ENCODE data around the gene ELMOD1.

The ELMOD1 gene

DNA sequence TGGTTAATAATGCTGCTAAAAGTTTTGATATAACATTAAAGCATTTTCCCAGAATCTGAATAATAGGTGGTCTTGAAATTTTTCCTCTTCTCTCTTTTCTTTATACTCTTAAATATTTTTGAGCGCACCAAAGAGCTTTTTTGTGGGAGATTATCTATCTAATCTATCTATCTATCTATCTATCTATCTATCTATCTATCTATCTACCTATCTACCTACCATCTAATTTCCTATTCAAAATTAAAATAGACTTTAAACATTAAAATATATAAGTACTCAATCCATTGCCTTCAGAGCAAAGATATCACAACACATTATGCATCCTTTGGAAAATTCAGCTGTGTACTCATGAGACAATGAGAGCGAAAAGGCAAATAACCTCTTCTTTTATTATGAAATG, 55.8 kb downstream of the ELMOD1 start:
- DNase-seq (ENCODE audit: low read depth): no peak

DNA sequence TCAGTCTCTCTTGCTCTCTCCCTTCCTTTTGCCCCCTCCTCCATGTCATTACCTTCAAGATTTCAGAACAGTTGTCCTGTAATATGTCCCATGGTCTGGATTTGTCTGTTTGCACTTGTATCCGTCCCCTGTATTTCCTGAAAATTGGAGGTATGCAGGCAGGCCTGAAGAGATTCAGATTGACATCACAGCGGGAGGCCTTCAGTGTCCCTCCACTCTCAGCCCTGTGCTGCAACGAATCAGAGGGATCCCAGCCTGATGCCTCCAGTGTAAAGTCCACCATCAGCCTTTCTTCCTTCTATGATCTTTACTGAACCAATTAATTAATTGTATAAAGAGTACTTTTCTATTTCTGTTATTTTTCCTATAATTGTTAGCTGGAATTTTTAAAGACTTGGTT, 57.3 kb downstream of the ELMOD1 start:
- no peak for DNase-seq (ENCODE audit: low read depth)

DNA sequence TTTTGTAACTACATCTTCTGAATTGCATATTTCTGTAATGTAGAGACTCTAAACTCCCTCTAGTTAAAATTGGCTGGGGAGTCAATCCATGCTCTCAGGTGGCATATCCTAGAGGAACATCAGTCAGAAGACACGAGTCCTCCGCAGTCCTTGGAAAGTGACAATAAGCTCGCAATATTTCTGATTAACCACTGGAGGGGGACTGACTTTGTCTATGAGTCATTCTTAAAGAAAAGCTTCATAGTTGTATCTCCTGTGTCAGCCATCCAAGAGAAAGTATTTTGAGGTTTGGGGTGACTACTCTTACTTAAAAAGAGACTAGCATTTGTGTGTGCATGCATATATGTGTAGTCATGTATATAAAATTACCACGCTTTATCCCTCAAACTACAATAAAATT, 60.7 kb downstream of the ELMOD1 start:
- DNase-seq (ENCODE audit: low read depth): no peak

DNA sequence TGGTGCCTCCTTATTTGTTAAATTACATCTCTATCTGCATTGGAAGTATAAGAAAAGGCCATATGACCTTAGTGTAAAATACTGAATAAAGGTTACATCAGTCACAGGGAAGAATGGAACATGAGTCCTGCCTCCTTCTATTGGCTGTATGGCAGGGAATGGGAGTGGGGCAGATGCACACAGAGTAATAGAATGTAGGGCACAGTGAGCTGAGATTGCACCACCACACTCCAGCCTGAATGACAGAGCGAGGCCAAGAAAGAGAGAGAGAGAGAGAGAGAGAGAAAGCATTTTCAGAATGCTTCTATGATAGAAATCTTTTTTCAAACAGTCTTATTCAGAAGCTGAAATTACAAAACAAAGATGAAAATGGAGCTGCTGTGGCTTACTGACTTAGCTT, 62.1 kb downstream of the ELMOD1 start:
- no peak for DNase-seq (ENCODE audit: low read depth)

DNA sequence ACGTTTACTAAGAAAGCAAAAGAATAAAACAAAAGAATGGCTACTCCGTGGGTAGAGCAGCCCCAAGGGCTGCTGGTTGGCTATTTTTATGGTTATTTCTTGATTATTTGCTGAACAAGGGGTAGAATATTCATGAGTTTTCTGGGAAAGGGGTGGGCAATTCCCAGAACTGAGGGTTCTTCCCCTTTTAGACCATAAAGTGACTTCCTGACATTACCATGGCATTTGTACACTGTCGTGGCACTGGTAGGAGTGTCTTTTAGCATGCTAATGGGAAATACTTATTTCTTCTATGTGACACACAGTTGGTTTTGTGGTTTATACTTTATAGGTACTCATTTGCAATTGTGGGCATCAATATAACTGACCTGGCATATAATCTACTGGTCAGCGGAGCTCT, 64.7 kb downstream of the ELMOD1 start:
- no peak for DNase-seq (ENCODE audit: low read depth)

DNA sequence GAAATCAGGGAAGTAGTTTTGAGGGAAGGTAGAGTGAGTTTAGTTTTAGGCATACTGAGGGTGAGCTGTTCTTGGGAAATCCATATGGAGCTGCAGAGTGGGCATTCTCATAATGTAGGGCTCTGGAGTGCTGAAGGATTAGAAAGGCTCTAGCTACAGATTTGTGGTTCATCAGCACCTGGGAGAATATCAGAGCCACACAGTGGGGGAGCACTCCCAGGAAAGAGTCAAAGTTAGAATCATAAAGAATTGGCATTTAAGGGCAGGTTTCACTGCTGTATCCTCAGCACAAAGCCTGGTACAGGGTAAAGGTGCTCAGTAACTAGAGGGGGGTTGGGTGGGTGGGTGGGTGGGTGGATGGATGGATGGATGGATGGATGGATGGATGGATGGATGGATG, 68.4 kb downstream of the ELMOD1 start:
- no peak for DNase-seq (ENCODE audit: low read depth)

DNA sequence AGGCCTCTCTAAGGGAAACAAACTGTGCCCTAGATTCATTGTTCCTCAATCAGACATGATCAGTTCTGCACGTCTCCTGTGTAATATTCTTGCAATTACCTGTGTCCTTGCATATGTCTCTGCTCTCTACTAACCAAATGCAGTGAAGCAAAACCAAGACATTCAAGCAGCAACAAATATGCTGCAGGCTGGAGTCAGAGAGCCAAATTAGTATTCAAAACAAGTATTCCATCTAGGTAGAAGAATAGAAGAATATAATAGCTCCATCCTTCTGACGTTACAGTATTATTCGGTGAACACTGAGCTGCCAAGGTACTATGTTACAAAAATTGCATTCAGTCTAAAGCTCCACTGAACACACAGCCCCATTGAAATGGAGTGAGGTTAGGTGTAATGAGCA, 69.1 kb downstream of the ELMOD1 start:
- DNase-seq (ENCODE audit: low read depth): no peak

DNA sequence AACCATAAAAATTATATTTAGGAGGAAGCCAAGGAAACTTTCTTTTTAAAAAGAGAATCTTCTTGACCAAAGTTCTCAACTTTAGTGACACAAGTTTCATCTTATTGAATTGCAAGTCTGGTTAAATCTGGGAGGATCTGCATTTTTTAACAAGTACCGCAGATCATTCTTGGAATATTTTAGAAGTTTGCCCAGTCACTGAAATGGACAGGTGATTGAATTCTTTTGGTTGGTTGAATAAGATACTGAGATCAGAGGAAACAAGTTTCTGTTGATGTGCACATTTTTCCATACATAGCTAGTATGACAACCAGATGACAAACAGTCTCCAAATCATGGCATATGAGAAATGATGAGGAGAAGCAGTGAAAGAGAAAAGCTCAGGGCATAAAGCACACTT, 70.7 kb downstream of the ELMOD1 start:
- no peak for DNase-seq (ENCODE audit: low read depth)

DNA sequence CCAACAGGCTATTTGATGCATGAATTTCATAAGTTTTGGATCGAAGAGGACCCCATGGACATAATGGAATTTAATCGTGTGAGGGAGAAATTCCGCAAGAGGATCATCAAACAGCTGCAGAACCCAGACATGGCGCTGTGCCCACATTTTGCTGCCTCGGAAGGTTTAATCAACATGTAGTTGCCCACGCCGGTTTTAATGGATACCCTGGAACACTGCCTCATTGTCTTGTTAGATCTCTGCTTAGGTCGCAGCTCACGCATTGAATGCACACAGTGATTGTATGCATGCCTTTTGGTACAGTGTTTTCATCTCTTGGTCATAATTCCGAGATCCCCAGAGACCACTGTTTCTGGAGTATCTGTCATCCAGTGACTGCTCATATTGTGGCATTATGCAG, 74.1 kb downstream of the ELMOD1 start:
- DNase-seq (ENCODE audit: low read depth): no peak

DNA sequence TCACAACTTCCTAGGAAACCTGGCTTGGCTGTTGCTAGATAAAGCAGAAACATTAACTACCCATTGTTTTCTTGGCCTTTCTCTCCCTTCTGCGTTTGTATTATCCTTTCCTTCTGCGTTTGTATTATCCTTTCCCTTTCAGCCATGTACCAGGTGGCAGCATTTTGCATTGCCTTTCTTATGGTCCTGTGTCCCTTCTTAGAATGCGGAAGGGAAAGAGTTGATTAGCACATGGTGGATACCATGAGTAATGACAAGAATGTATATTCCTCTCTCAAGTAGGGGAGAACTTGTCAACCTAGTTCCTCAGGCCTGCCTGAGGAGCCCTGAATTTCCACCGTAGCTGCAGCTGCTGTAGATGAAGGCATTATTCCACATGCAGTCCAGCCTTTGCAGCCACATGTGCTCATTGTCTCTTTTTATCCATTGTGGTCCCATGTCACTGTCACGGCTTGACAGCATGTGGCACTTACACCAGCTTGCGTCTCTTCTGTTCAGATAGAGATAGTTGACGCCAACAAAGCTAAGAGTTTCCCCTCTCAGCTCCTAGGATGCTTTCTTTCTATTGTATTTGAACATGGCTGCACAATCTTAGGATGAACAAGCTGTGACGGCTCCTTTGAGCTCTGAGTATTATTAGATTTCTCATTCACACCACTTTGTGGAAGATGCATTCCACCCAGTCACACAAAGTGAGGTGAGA, 76.1 kb downstream of the ELMOD1 start:
- DNase-seq (ENCODE audit: low read depth): no peak

DNA sequence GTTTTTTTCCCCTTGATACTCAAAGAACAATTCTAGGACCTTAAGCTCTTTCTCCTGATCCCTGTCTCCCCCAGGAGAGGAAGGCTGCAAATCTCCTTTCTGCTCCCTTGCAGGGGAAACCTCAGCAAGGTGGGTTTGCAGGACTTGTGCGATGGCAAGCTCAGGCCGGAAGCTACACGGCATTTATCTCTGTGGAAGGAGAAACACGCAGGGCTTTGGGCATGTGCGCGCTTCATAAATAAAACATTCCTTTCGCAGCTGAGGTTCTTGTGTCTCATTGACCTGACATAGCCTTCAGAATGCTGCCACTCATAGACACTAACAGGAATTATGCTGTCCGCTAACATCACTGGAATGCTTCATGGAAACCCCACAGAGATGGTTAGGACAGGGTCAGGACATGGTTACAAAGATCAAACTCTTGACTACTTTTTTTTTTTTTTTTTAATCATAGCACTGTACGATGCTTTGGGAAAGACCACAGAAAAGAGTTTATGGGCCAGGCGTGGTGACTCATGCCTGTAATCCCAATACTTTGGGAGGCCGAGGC, 78.3 kb downstream of the ELMOD1 start:
- no peak for DNase-seq (ENCODE audit: low read depth)

DNA sequence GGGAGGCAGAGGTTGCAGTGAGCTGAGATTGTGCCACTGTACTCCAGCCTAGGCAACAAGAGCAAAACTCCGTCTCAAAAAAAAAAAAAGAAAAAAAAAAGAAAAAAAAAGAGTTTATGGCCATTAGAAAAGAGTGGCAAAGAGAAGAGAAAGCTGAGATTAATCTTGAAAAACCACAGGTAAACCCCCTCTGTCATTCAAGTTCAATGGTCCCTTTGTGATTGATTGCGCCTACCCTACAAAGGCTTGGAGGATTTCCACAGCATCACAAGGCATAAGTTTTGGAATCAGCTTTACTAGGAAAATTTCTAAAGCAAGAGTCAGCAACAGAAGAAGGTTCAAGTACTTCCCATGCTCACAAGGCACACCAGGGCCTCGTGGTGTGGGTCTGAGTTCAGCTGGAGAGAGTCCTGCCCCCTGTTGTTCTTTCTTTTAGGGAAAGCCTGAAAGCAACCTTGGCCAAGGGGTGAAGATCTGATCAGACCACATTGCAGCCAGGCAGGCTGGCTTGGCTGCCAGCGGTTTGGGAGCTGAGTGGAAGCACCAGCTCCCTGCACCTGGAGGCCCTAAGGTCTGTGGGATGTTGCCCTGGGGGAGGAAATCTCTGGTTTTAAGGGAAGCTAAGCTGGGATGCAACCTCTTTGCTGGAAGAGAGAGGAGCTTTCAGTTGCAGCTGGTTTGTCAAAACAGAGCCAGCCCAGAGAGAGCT, 79.1 kb downstream of the ELMOD1 start:
- no peak for DNase-seq (ENCODE audit: low read depth)

DNA sequence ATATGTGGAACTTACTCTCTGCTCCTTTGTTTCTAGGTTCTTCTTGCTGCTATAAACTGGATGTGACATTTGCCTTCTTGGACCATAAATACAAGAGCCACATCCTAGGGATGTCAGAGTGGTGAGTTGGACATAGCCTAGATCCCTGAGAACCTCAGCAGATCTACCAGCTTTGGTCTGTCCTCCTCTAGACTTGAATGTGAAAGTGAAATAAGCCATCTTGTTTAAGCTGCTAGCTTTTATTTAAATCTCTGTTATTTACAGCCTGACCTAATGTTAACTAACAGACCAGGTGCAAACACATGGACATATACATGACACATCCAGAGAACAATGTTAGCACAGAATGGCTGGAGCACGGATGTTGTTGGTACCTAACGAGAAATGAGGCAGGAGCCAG, 85.0 kb downstream of the ELMOD1 start:
- DNase-seq (ENCODE audit: low read depth): no peak

DNA sequence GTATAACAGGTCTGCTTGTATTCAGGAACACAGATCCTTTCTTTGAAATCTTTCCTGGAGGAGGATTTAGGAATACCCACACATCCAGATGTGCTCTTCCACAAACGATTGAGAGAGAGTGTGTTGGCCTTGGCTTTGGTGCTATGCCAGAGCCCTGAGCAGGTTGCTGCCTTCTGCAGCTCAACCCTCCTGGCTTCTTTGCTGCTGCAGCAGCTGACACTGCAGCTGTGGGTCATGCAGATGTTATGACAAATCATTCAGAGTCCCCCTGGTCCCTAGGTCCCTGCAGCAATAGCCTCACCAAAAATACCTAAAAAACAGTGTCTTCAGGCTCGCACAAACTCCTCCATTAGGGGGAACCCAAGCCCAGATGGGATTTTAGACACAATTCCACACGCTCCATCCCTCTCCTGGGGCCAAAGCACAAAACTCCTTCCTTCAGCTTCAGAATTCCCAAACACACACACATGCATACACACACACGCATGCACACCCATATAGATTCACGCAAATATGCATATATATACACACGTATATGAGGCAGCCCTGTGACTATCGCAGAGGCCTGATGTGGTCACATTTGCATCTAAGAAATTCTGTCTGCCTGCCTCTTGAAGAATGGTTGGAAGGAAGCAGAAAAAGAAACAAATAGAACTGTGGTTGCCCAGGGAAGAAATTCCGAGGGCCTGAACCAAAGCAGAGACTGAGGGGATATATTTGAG, 85.5 kb downstream of the ELMOD1 start:
- no peak for DNase-seq (ENCODE audit: low read depth)

DNA sequence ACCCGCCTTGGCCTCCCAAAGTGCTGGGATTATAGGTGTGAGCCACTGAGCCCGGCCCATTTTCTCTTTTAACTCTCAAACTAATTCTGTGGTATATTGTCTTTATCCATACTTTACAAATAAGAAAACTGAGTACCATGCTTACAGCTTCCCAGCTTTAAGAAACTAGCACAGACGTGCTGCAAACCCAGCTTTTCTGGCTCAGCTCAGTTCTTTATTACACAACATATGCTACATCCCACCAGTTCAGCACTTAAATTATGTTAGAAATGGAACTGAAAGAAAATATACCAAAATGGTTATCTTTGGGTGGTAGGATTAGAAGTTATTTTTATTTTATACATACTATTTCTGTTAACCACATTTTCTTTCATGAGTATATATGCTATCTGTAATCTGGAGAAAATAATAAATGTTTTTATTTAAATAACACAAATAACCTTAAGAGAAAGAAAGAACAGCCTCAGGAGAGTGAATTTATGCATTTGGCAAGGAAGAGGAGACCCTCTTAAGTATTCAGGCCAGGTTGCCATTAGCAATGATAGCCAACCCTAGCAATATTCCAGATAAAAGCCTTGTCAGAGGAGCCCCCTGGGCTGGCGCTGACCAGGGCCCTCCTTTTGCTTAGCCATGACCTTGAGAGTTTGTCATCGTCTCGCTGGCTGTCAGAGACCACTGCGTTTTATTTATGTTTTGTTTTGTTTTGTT, 87.1 kb downstream of the ELMOD1 start:
- no peak for DNase-seq (ENCODE audit: low read depth)

DNA sequence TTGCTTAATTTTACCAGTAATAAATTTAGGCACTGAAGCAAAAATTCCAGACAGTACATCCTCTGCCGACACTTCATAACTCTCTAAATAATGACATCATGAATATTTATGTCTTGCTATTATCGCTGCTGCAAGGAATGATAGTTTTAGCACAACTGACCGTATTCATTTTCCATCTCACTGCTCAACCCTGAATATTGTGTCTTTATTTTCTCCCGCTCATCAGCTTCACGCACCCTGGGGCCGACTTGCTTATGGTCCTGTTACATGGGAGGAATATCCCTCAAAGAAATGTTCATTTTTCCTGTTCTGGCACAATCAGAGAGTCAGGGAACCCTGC, 87.7 kb downstream of the ELMOD1 start:
- DNase-seq (ENCODE audit: low read depth): no peak

DNA sequence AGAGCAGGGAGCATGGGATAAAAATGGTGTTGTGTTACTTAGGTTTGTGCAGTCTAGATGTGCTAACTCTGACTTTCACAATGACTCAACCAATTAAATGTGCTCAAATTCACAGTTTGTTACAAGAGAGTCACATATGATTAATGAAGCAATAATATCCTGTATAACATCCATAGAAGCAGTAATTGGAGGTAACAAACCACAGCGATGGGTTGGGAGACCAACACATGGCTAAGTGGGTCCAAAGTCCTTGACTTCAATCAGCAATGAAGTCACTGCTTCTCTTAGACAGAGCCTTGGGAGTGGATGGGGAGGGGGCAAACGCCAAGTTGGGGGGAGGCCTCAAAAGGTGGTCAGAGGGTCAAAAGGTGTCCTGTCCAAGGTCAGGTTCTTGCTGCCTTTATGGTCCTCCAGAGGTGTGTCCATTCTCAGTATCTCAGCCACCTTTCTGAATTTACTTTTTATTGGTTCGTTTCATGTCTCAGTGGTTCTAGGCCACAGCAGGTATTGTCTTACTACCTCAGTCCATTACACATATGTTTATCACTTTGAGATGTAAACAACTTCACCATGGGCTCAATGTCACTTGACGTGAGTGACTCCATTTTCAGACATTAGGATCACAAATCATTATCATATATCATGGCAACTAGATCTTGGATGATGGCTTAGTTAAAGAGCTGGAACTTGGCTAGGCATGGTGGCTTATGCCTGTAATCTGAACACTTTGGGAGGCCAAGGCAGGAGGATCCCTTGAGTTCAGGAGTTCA, 88.5 kb downstream of the ELMOD1 start:
- no peak for DNase-seq (ENCODE audit: low read depth)

DNA sequence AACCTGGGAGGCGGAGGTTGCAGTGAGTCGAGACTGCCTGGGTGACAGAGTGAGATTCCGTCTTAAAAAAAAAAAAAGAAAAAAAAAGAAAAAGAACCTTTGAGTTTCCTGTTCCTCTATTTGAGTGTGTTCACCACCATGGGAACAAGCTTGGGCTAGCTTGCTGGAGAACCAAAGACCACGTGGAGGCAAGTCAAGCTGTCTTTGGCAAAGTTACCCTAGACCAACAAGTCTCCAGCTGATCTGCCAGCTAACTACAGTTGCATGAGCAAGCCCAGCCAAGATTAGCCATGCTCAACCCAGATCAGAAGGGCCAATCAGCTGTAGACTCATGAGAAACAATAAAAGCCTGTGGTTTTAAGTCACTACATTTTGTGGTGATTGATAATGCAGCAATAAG, 91.2 kb downstream of the ELMOD1 start:
- DNase-seq (ENCODE audit: low read depth): no peak

DNA sequence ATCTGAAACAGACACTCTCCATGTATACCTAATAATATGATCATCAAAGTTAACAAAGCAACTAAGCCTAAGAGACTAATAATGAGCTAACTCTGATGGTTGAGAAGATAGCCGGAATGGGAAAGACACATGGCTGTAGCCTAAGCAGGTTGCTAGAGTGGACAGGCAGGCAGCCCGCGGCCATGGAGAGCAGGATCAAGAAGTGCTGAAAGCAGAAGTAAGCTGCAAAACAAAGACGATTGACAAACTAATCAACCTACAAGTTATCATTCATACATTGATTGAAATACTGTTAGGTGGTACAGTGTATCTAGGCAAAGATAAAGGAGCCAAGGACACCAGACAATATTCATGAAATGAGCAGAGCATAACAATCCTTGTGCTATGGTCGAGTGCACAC, 91.6 kb downstream of the ELMOD1 start:
- DNase-seq (ENCODE audit: low read depth): no peak

DNA sequence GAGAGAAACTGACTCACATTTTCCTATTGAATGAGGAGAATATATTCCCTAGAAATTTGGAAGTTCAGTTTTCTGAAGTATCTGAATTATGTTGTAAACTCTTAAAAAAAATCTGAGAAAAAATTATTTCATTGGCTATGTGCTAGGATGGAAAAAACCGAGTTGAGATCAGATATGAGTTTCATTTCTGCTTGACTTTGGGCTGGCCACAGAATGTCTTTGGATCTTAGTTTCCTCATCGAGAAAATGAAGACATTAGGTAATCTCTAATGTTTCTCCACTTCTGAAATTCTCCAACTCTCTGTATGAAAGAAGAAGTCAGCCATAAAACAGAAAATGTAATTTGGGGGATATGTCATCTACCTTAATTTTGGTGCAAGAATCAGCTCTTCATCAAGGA, 92.1 kb downstream of the ELMOD1 start:
- no peak for DNase-seq (ENCODE audit: low read depth)

DNA sequence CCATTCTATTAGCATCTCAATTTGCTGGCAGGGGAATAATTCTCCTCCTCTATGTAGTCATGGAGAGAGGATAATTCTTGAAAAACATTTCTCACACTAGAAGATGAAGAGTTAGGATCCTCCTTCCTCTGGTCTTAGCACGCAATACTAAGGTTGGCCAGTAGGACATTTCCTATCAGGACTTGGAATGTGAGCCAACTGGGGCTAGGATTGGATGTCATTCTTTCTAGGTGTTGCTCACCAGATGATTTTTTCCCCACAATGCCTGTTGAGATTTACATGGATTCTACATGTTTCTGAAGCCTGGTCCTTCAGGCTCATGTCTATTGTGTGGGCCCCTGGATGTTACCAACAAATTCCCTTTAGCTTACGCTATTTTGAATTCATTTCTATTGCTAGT, 92.9 kb downstream of the ELMOD1 start:
- DNase-seq (ENCODE audit: low read depth): no peak
